ENCODE results near the gene ZKSCAN5.

ZKSCAN5 gene

GRCh38 chr7:99557940-99558305 is 53.5 kb downstream of the ZKSCAN5 start:
- H2BK15ac ChIP-seq (replicated peaks; ENCODE audit: low read depth) = no peak overlapping the region
- peaks cover 11% of the 10 kb centered on the region for H3K36me3 ChIP-seq (ENCODE audit: control insufficient read depth, insufficient read depth, low read length)
- H4K8ac ChIP-seq (ENCODE audit: low read depth, low read length) = no peak overlapping the region
- H3K18ac ChIP-seq (ENCODE audit: low read length) = peak overlapping the region; percentile 20
- peaks cover 3% of the 10 kb centered on the region for H3K4me1 ChIP-seq (ENCODE audit: control insufficient read depth, low read depth, low read length)
- no peak overlapping the region for H2BK120ac ChIP-seq (ENCODE audit: low read depth, low read length)
- peak overlapping the region; percentile 9 for H3K4ac ChIP-seq (ENCODE audit: low read depth, low read length)
- H3K9ac ChIP-seq (ENCODE audit: low read length) = peak overlapping the region; percentile 99
- H4K5ac ChIP-seq (ENCODE audit: low read length) = peak overlapping the region; percentile 73
- H3K27me3 ChIP-seq (ENCODE audit: insufficient read depth, low read length, poor library complexity) = no peaks in the 10 kb centered on the region
- H3K27ac ChIP-seq (ENCODE audit: low read depth, low read length) = peak overlapping the region; percentile 41
- H2AK5ac ChIP-seq (ENCODE audit: low read length) = peak overlapping the region; percentile 96
- H2BK5ac ChIP-seq (ENCODE audit: low read length) = peak overlapping the region; percentile 10
- H3K79me1 ChIP-seq (ENCODE audit: low read length) = peaks cover 26% of the 10 kb centered on the region
- H3K4me2 ChIP-seq (ENCODE audit: low read length) = peak overlapping the region; percentile 90
- peak; percentile 37 for DNase-seq
- peak overlapping the region; percentile 97 for H3K56ac ChIP-seq (ENCODE audit: low read length)
- peaks cover 35% of the 10 kb centered on the region for H3K79me2 ChIP-seq (ENCODE audit: control insufficient read depth, insufficient read depth, low read length)
- H3K4me3 ChIP-seq (ENCODE audit: low read length) = peak overlapping the region; percentile 97
- WGBS (ENCODE audit: extremely low coverage, insufficient coverage, low lambda C conversion rate) = no CpG with 5 or more reads among the region's 17 CpGs
- peak overlapping the region; percentile 25 for H3K23ac ChIP-seq (ENCODE audit: low read length)

DNA sequence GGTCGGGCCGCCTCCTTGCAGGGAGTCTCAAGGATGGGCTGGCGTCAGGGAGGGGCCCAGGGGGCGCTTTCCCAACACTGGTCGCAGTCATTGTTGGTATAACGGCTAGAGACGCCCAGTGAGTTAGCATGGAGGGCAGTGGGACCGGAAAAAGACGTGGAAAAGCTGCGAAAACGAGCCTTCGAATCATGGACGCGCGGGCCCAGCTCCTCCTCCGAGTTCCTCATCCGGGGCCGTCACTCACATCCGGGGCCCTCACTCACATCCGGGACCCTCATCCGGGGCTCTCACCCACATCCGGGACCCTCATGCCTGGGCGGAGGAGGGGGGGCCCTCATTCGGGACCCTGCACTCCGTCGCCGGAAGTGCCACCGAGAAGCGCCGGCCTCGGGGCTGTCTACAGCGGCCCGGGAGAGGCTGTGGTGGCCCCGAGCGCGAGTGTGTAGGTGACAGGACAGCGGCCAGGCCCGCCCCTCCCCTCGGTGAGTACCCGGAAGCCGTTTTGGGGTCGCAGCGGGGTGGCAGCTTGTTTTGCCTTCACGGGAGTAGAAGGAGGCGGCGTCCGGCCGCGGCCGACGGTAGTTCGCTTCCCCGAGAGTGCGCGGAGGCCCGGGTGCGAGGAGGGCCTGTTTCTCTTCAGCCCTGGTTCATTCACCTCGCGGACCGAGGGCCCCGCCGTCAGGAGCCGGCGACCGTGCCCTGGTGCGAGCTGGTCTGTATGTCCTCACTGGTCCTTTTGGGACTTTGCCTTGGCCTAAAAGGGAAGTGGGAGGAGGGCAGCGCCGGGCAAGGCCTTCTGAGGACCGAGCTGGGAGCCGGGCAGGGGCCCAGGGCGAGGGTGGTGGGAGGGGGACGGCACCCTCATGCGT is 54.1 kb downstream of the ZKSCAN5 start, which contains the start of gene ZNF655:
Gene ZNF655, plus strand, starts transcription at position 337 of the 869 bp plus-strand sequence. CDS start 1,918 bp downstream, outside the sequence.
- no CpG with 5 or more reads among the region's 73 CpGs for WGBS (ENCODE audit: extremely low coverage, insufficient coverage, low lambda C conversion rate)

DNA sequence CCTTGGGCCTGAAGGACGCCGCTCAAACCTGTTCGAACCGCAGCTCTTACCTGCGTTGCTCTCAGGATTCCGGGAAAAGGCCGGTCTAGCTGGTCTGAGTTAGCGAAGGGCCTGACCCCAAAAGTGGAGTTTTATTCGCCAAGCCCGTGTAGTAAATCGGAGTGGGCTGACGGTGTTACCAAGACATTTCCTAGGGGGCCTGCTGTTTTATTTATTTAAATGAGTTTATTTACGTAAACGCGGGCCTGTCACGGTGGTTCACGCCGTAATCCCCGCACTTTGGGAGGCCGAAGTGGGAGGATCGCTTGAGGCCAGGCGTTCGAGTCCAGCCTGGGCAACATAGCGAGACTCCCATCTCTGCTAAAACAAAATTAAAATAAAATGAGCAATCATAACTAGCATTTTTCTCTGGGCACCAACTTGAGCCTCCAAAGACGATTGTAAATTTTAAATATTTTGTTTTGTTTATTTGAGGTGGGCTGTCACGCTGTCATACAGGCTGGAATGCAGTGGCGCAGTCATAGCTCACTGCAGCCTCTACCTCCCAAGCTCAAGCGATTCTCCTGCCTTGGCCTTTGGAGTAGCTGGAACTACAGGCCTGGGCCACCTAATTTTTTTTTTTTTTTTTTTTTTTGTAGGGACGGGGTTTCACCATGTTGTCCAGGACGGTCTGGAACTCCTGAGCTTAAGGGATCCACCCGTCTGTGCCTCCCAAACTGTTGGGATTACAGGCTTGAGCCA is 54.9 kb downstream of the ZKSCAN5 start:
- no peaks in the 10 kb centered on the region for H3K27me3 ChIP-seq (ENCODE audit: insufficient read depth, low read length, poor library complexity)
- H3K79me1 ChIP-seq (ENCODE audit: low read length) = peaks cover 26% of the 10 kb centered on the region
- DNase-seq = peak; percentile 21
- peak overlapping the region; percentile 56 for H3K23ac ChIP-seq (ENCODE audit: low read length)
- H3K79me2 ChIP-seq (ENCODE audit: control insufficient read depth, insufficient read depth, low read length) = peaks cover 35% of the 10 kb centered on the region
- H4K8ac ChIP-seq (ENCODE audit: low read depth, low read length) = no peak overlapping the region
- no peak overlapping the region for H2BK15ac ChIP-seq (replicated peaks; ENCODE audit: low read depth)
- peaks cover 3% of the 10 kb centered on the region for H3K4me1 ChIP-seq (ENCODE audit: control insufficient read depth, low read depth, low read length)
- H3K4ac ChIP-seq (ENCODE audit: low read depth, low read length) = peak overlapping the region; percentile 94
- H3K9ac ChIP-seq (ENCODE audit: low read length) = peak overlapping the region; percentile 97
- H2BK120ac ChIP-seq (ENCODE audit: low read depth, low read length) = no peak overlapping the region
- H2BK5ac ChIP-seq (ENCODE audit: low read length) = peak overlapping the region; percentile 42
- no CpG with 5 or more reads among the region's 31 CpGs for WGBS (ENCODE audit: extremely low coverage, insufficient coverage, low lambda C conversion rate)
- H2AK5ac ChIP-seq (ENCODE audit: low read length) = no peak overlapping the region
- H4K5ac ChIP-seq (ENCODE audit: low read length) = no peak overlapping the region
- peak overlapping the region; percentile 54 for H3K4me2 ChIP-seq (ENCODE audit: low read length)
- peak overlapping the region; percentile 35 for H3K18ac ChIP-seq (ENCODE audit: low read length)
- H3K56ac ChIP-seq (ENCODE audit: low read length) = peak overlapping the region; percentile 95
- peak overlapping the region; percentile 97 for H3K4me3 ChIP-seq (ENCODE audit: low read length)
- peak overlapping the region; percentile 67 for H3K27ac ChIP-seq (ENCODE audit: low read depth, low read length)
- peaks cover 11% of the 10 kb centered on the region for H3K36me3 ChIP-seq (ENCODE audit: control insufficient read depth, insufficient read depth, low read length)

More for the DNA sequence above, 54.1 kb downstream of the ZKSCAN5 start, which contains the start of gene ZNF655:
- no peak within 1 kb of the TSS for H2BK15ac ChIP-seq (replicated peaks; ENCODE audit: low read depth)
- no peak within 1 kb of the TSS for H2BK120ac ChIP-seq (ENCODE audit: low read depth, low read length)
- peak within 1 kb of the TSS; percentile 99 for H3K9ac ChIP-seq (ENCODE audit: low read length)
- peak within 1 kb of the TSS; percentile 35 for H3K18ac ChIP-seq (ENCODE audit: low read length)
- H3K36me3 ChIP-seq (ENCODE audit: control insufficient read depth, insufficient read depth, low read length) = peaks cover 11% of the 10 kb centered on the region
- H3K56ac ChIP-seq (ENCODE audit: low read length) = peak within 1 kb of the TSS; percentile 97
- peak within 1 kb of the TSS; percentile 94 for H3K4ac ChIP-seq (ENCODE audit: low read depth, low read length)
- H2BK5ac ChIP-seq (ENCODE audit: low read length) = peak within 1 kb of the TSS; percentile 42
- H3K79me2 ChIP-seq (ENCODE audit: control insufficient read depth, insufficient read depth, low read length) = peaks cover 35% of the 10 kb centered on the region
- peak within 1 kb of the TSS; percentile 90 for H3K4me2 ChIP-seq (ENCODE audit: low read length)
- peak within 1 kb of the TSS; percentile 67 for H3K27ac ChIP-seq (ENCODE audit: low read depth, low read length)
- peak within 1 kb of the TSS; percentile 56 for H3K23ac ChIP-seq (ENCODE audit: low read length)
- peak; percentile 98 for DNase-seq
- H3K4me1 ChIP-seq (ENCODE audit: control insufficient read depth, low read depth, low read length) = peaks cover 3% of the 10 kb centered on the region
- peak within 1 kb of the TSS; percentile 97 for H3K4me3 ChIP-seq (ENCODE audit: low read length)
- H4K5ac ChIP-seq (ENCODE audit: low read length) = peak within 1 kb of the TSS; percentile 73
- peaks cover 26% of the 10 kb centered on the region for H3K79me1 ChIP-seq (ENCODE audit: low read length)
- no peaks in the 10 kb centered on the region for H3K27me3 ChIP-seq (ENCODE audit: insufficient read depth, low read length, poor library complexity)
- peak within 1 kb of the TSS; percentile 96 for H2AK5ac ChIP-seq (ENCODE audit: low read length)
- no peak within 1 kb of the TSS for H4K8ac ChIP-seq (ENCODE audit: low read depth, low read length)

DNA sequence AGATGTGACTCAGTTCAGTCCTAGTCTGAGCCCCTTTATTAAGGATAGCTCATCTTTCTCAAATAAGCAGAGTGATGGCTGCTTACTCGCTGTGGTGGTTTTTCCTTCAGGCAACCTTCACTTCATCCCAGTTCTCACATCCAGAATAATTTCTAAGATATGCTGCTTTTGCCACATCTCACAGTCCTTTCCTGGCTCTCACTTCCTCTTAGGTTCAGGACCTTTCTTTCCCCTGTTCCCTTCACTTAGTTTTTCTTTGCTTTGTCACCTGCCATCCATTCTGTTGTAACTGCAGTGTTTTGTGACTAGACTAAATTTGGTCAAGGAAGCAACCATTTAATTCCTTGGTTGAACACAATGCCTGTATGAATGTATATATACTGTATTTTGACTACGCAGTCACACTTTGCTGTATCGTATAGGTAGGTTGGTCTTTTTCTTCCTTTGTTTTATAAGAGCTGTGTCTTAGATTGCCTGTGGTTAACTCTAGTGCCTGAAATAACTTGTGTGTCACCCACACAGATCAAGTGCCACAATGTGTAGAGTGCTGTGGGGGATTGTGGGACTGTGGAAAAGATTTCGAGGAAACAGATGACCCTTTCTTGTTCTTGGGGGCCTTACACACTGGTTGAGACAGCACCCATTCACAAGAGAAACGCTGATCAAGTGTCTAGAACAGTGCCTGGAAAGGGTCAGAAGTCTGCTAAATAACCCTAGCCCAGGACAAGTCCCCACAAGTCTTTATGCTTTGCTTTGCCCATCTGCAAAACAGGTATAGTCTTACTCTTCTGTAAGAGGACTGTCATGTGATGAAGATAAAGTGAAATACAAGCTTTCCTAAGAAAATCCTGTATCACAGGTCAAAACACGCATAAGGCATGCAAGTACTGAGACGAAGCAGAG is 56.6 kb downstream of the ZKSCAN5 start:
- Histone ChIP-seq H4K5ac (ENCODE audit: low read length) (no peak overlapping the region), H3K56ac (ENCODE audit: low read length) (no peak overlapping the region), H3K4me3 (ENCODE audit: low read length) (no peak overlapping the region)

DNA sequence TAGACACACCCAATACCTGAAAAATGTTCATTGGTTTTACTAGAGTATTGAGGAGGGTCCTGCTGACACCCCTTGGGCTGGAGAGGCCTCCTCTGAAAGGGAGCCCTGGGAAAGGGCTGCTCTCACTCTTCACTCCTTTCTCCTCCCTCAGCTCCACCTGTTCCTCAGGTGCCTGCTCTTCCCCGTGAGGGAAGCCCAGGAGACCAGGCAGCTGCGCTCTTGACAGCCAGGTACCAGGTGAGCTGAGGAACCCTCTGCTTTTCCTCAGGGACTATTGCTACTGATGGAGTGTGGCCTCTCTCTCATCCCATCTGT is 57.2 kb downstream of the ZKSCAN5 start:
- Histone ChIP-seq H3K9ac (ENCODE audit: low read length) (no peak overlapping the region), H4K5ac (ENCODE audit: low read length) (no peak overlapping the region), H3K4me1 (ENCODE audit: control insufficient read depth, low read depth, low read length) (peaks cover 3% of the 10 kb centered on the region), H3K56ac (ENCODE audit: low read length) (no peak overlapping the region), H2BK120ac (ENCODE audit: low read depth, low read length) (no peak overlapping the region), H3K18ac (ENCODE audit: low read length) (no peak overlapping the region), H3K4me3 (ENCODE audit: low read length) (no peak overlapping the region), H2AK5ac (ENCODE audit: low read length) (no peak overlapping the region), H3K4ac (ENCODE audit: low read depth, low read length) (no peak overlapping the region), H3K79me2 (ENCODE audit: control insufficient read depth, insufficient read depth, low read length) (peaks cover 36% of the 10 kb centered on the region), H3K36me3 (ENCODE audit: control insufficient read depth, insufficient read depth, low read length) (peaks cover 13% of the 10 kb centered on the region), H3K23ac (ENCODE audit: low read length) (no peak overlapping the region), H3K27me3 (ENCODE audit: insufficient read depth, low read length, poor library complexity) (no peaks in the 10 kb centered on the region), H3K4me2 (ENCODE audit: low read length) (no peak overlapping the region), H2BK5ac (ENCODE audit: low read length) (no peak overlapping the region), H3K79me1 (ENCODE audit: low read length) (peaks cover 24% of the 10 kb centered on the region), H4K8ac (ENCODE audit: low read depth, low read length) (no peak overlapping the region), H2BK15ac (replicated peaks; ENCODE audit: low read depth) (no peak overlapping the region), H3K27ac (ENCODE audit: low read depth, low read length) (peak overlapping the region; percentile 33)
- no CpG with 5 or more reads among the region's 2 CpGs for WGBS (ENCODE audit: extremely low coverage, insufficient coverage, low lambda C conversion rate)
- DNase-seq = no peak

More for the DNA sequence above, 56.6 kb downstream of the ZKSCAN5 start:
- Histone ChIP-seq H3K18ac (ENCODE audit: low read length) (no peak overlapping the region), H3K4me1 (ENCODE audit: control insufficient read depth, low read depth, low read length) (peaks cover 3% of the 10 kb centered on the region), H3K4ac (ENCODE audit: low read depth, low read length) (no peak overlapping the region), H3K9ac (ENCODE audit: low read length) (no peak overlapping the region), H3K23ac (ENCODE audit: low read length) (no peak overlapping the region), H2BK15ac (replicated peaks; ENCODE audit: low read depth) (no peak overlapping the region), H3K79me1 (ENCODE audit: low read length) (peaks cover 25% of the 10 kb centered on the region), H4K8ac (ENCODE audit: low read depth, low read length) (no peak overlapping the region), H3K36me3 (ENCODE audit: control insufficient read depth, insufficient read depth, low read length) (peaks cover 13% of the 10 kb centered on the region), H3K4me2 (ENCODE audit: low read length) (no peak overlapping the region), H2BK5ac (ENCODE audit: low read length) (no peak overlapping the region), H3K79me2 (ENCODE audit: control insufficient read depth, insufficient read depth, low read length) (peaks cover 36% of the 10 kb centered on the region), H3K27ac (ENCODE audit: low read depth, low read length) (no peak overlapping the region), H3K27me3 (ENCODE audit: insufficient read depth, low read length, poor library complexity) (no peaks in the 10 kb centered on the region), H2BK120ac (ENCODE audit: low read depth, low read length) (no peak overlapping the region), H2AK5ac (ENCODE audit: low read length) (no peak overlapping the region)
- no CpG with 5 or more reads among the region's 7 CpGs for WGBS (ENCODE audit: extremely low coverage, insufficient coverage, low lambda C conversion rate)
- DNase-seq = no peak
